GM21447 (cell line): ENCODE data around the gene APBA3.

Experiments
- ATAC-seq: cut with Tn5 transposase; IDR thresholded peaks from one replicate; pipeline ENCODE4 v1.9.1; 2021; ENCODE audit not compliant: unreplicated experiment

APBA3 gene

GRCh38 chr19:3721887-3722442 lies 39.5 kb downstream of the APBA3 start:
- ATAC-seq = no peak

GRCh38 chr19:3721131-3721886 lies 40.2 kb downstream of the APBA3 start:
- ATAC-seq = no peak

GRCh38 chr19:3720349-3720917 lies 41.1 kb downstream of the APBA3 start:
- no peak for ATAC-seq

- ATAC-seq = no peak
These were observed 41.6 kb downstream of the APBA3 start for GRCh38 chr19:3719868-3720267.

- ATAC-seq = no peak
These were observed 45.3 kb downstream of the APBA3 start for GRCh38 chr19:3716147-3716668.

- no peak for ATAC-seq
These were observed 48.6 kb downstream of the APBA3 start for GRCh38 chr19:3712663-3713611.

- ATAC-seq = no peak
These were observed 51.2 kb downstream of the APBA3 start for GRCh38 chr19:3710265-3710812.

- ATAC-seq = no peak
These were observed 53.1 kb downstream of the APBA3 start, which contains the start of gene TJP3 for GRCh38 chr19:3708207-3708931. Gene TJP3 (plus strand): TSS chr19:3708384. CDS start chr19:3728433, 20,049 bp downstream.

- ATAC-seq = no peak
These were observed 53.7 kb downstream of the APBA3 start for GRCh38 chr19:3707868-3708206.

- ATAC-seq = no peak
These were observed 60.3 kb downstream of the APBA3 start for GRCh38 chr19:3701200-3701599.
